GM19025 (cell line): ENCODE results near the gene POLR3C.
"Not testable (repeated sequence)": the region's sequence is repeated elsewhere in the genome, so short reads cannot be mapped to it uniquely, and the experiment has no call there.

ENCODE experiments used
- ATAC-seq: cut with Tn5 transposase; IDR thresholded peaks from one replicate; pipeline ENCODE4 v1.9.1; 2021; ENCODE audit warnings: mild to moderate bottlenecking, low read depth, moderate library complexity; ENCODE audit not compliant: unreplicated experiment

Gene POLR3C

GRCh38 chr1:145812977-145813810 lies 10.8 kb upstream of the POLR3C start:
- ATAC-seq = not testable (repeated sequence)

DNA sequence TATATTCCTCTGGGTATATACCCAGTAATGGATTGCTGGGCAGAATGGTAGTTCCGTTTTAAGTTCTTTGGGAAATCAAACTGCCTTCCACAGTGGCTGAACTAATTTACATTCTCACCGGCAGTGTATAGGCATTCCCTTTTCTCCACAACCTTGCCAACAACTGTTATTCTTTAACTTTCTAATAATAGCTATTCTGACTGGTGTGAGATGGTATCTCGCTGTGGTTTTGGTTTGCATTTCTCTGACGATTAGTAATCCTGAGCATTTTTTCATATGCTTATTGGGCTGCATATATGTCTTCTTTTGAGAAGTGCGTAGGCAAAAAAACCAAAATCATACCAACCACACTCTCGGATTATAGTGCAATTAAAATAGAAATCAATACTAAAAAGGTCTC lies 5.9 kb upstream of the POLR3C start:
- not testable (repeated sequence) for ATAC-seq

GRCh38 chr1:145822779-145823331 lies 1.1 kb upstream of the POLR3C start:
- ATAC-seq = not testable (repeated sequence)

DNA sequence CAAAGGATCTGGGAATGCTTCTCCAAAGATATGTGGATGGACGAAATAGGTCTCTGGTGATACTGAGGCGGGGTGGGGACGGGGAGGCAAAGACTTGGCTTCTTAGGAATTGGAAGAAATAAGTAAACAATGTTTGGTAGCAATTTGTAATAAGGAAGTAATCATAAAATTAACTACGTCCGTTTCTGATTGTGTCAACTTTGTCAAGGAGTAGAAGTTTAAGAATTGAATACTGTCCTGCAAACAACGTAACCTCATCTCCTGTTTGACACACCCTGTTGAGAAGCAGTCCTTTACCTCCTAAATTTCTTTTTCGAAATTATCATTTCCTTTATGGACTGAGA lies 471 bp downstream of the POLR3C start:
- no peak for ATAC-seq

- ATAC-seq = no peak
Measured at GRCh38 chr1:145826030-145826429, 2.0 kb downstream of the POLR3C start.

DNA sequence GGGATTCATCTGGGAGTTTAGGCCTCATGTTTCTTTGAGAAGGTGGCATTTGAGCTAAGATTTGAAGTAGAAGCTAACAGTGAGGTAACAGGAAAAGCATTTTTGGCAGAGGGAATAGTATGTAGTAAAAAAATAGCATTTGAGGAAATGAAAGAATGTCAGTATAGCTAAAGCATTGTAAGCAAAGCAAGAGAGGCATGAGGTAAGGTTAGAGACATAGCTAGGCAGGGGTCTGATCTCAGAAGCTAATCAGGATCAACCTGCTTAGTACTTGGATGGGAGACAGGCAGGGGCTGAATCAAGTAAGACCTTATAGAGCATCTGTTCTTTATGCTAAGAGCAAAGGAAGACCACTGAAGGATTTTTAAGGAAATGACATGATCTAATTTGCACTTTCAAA lies 4.0 kb downstream of the POLR3C start:
- ATAC-seq = no peak

DNA sequence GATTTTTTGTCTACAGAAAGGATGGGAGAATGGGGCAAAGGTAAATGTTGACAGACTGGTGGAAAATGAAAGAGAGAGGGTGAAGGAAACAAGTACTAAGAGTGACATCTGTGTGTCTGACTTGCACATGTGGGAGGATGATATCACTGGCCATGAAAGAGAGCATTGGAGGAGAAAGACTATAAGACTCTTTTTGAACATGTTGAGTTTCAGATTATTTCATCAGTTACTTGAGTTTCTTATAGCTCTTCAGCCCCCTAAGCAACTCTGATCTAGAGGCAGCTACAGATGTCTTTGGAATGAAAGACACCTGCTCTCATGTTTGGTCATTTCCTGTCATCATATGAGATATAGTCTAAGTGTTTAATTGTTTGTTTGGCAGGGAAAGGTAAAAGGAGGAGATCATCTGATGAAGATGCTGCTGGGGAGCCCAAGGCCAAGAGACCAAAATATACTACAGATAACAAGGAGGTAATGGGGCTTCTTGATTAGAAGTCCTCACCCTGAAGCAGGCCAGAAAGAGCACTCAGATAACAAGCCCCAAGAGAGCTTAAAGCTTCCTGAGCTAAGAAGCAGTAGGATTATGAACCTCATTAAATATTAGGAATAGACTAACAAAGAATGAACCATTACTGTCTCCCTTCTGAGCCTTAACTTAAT lies 4.5 kb downstream of the POLR3C start:
- no peak for ATAC-seq

- not testable (repeated sequence) for ATAC-seq
Measured at GRCh38 chr1:145830810-145831209, 6.8 kb downstream of the POLR3C start.

DNA sequence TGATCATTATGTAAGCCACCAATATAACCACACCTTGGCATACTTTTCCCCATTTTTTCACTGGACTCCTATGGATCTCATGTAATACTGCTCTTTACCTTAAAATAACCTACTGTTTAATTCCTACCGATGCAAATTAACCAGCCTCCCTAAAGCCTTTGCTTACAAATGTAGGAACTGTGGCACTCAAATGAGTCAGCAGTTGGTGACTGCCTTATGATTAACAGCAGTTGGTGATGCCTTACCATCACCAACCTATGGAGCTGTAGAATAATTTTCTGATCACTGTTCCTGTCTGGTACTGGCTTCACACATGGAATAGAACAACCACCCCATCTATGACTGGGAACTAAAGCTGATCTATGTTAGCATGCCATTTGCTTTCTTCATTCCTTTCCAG lies 13.7 kb downstream of the POLR3C start:
- no peak for ATAC-seq

- ATAC-seq = no peak
Measured at GRCh38 chr1:145843031-145843430, 19.0 kb downstream of the POLR3C start.

DNA sequence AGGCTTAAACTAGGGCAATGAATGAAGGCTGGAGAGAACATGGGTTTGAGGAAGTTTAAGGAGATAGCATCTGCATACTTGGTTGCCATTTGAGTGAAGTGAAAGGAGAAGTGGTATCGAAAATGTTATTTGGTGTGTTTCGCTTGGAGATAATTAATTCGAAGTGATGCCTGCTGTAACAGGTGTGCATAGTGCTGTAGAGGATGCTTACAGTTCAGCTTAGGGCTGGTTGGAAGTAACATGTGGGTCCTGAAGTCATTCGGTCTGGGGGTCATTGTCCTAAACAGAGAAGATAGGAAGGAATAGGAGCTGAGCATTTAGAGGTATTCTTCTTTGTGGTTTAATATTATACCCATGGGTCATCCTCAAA lies 21.1 kb downstream of the POLR3C start:
- ATAC-seq = peak; percentile 78

DNA sequence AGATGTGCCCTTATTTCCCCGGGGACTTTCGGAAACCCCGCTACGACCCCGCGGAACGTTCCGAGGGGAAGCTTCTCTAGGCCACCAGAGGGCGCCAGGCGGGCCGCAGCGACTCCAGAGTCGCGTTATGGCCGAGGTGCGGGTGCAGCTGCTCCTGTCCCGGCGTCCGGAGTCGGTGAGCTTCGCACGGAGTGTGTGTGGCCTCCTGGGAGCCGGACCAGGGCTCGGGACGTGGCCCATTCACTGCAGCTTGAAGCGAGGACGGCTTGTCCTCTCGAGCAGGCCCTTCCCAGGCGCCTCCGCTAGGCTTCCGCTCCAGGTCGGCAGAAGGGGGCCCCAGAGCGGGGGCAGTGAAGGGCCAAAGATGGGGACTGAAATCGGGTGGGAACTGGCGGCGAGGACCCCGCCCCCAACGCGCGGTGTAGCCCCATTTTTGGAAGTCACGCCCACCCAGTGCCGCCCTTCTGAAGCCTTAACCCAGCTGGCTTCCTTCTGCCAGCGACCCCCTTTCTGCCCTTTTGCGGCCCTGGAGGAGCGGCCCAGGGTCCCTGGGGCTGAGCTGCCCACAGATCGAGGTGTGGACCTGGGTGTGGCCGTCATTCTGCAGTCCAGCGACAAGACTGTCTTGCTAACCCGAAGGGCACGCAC lies 21.6 kb downstream of the POLR3C start, which contains the start of gene NUDT17:
Gene NUDT17, plus strand, starts transcription at position 117 of the 648 bp plus-strand sequence. Its CDS starts 11 bp downstream, at position 128.
- peak; percentile 56 for ATAC-seq

DNA sequence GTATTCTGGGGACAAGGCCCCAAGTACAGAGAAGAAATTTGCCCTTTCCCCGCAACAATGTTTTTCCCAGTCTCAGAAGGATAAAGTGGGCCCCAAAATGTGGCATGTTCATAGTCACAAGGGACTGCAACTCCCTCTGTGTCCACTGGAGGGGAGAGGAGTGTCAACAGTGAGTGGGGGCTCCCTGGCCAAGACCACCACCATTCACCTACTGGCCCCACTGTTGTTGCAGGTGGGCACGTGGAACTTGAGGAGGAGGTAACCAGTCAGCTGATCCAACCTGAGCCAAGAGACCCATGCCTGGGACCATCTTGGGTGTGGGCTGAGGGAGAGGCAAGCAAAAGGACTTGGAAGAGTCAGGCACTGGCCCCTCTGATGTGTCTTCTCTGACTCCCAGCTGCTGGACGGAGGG lies 22.2 kb downstream of the POLR3C start:
- no peak for ATAC-seq

GRCh38 chr1:145847827-145848226 lies 23.8 kb downstream of the POLR3C start:
- no peak for ATAC-seq

DNA sequence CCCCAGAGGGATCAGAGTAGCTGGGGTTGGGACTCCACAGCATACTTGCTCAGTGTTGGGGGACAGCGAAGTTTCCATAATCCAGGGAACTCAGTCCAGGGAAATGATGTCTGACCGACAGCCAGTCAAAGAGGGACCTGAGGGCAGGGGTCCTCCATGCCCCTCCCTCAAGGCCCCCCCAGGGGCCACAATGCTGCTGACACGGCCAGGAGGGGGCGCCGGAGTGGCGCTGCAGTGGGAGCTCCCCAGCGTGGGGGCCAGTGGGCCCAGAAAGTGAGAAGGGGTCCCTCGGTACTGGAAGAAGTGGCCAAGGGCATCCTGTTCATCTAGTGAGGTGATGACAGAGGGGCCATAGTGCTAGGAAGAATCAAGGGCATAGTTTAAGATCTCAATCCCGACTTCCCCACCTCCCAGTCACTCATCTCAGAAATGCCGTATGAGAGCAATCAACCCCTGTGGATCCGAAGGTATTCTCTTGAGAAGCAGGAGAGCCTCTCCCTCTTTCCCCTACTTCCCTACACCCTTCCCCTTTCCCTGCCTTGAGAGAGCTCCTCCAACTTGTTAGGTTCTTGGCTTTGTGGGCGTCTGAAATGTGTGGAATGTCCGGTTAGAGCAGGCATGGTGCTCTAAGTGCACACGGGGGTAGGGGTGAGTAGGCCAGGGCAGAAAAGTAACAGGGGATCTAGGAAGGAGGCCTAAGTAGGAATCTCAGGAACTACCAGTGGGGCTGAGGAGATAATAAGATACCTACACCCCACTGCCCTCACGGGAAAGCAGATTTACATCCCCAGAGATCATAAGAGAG lies 25.6 kb downstream of the POLR3C start:
- no peak for ATAC-seq

DNA sequence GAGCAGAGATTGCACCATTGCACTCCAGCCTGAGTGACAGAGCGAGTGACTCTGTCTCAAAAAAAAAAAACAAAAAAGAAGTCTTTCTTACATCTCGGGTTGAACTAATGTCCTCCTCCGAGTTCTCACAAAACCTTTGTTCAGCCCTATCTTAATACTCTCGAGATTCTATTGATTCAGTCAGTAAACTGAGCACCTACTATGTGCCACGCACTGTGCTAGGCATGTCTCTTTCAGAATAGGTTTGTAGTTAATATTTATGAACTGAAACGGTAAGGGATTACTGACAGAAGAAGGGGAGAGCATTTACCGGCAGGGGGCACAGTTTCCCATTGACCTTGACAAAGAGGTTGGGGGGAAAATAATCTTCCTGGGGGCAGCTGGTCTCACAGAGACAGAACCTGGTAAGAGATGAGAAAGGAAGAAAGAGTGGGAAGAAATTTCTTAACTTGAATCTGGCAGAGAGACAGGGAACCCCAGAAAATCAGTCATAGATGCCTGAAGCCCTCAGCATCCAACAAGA lies 31.5 kb downstream of the POLR3C start:
- no peak for ATAC-seq

- no peak for ATAC-seq
Measured at GRCh38 chr1:145857170-145857569, 33.2 kb downstream of the POLR3C start.

DNA sequence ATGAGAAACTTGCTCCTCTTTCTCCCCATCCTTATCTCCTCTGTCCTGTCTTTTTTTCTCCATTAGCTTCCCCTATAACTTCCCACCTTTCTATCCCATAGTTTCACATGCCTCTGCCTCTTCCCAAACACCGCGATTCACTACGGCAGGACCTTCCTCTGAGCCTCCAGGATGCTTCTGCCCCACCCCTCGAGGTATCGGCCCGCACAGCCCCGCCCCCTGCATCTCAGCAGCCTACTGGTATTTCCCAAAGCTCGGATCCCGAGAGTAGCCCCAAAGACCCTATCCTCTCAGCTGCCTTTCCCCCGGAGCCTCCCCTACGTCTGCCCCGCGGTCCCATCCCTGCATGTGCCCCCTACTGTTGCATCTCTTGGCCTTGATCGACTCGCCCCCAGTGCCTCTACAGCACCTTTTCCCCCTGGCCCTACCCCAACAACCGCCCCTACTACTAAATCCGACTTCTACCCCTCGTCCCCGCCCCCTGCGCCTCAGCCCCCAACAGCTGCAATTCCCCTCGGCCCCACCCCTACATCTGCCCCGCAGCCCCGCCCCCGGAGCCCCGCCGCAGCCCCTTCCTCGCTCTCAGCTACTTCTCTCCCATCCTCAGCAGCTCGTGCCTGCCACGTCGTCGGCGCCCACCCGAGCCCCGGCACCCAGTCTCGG lies 34.4 kb downstream of the POLR3C start:
- ATAC-seq = peak; percentile 18

DNA sequence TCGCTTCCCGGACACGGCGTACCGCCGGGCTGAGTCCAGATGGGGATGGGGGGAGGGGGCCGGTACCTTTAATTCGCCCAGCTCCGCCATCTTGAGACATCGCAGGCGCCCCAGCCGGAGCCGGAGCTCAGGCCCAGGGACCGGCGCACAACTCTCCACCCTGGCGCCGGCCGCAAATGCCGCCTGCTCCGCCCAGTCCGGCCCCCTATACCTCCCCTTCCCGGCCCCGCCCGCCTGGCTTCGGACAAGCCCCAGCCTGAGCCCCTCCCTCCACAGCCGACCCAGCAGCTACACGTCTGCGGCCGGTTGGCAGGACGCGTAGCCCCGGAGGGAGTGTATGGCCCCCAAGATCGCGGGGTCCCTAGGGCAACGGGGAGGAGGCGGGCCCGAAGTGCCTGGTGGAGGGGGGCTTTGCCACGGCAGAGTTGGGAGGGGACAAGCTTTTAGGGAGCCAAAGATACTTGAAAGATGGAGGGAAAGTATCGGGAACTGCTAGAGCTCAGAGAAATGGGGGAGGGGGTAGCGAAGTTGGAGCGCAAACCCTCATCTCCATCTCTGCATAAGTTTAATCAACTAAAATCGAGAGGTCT lies 35.0 kb downstream of the POLR3C start, which contains the start of gene PIAS3:
Gene PIAS3, minus strand, starts transcription at position 181 of the 590 bp plus-strand sequence. Its CDS starts 91 bp downstream, at position 90.
- peak; percentile 80 for ATAC-seq
